Psoas muscle (tissue), 8 donors: ENCODE results near the gene PTPN9. TPM values are rescaled to one million over a fixed set of nuclear protein-coding genes. Genes with fewer than 3 reads are reported as not detected.
"Not testable (repeated sequence)": the region's sequence is repeated elsewhere in the genome, so short reads cannot be mapped to it uniquely, and the experiment has no call there.

Experiments used
- ATAC-seq, 4 donors: fragments of 200-7000 bp; cut with Tn5 transposase; one replicate each; pipeline ENCODE4 v1.9.1; 2020; ENCODE audit warnings: moderate library complexity in 3 of 4, mild to moderate bottlenecking in 2 of 4
- DNase-seq, 2 donors: peaks; one replicate each; pipeline ENCODE4 v3.0.0-alpha.2; 2020
- H3K27ac ChIP-seq: fragments of 200-600 bp; one replicate; pipeline ENCODE4 v1.8.0; 2022
- H3K27me3 ChIP-seq, 3 donors: fragments of 200-600 bp in 1 of 3; one replicate each; pipeline versions ENCODE4 v1.6.1 to v1.8.0; 2013 to 2022; ENCODE audit warnings: low read length in 2 of 3, mild to moderate bottlenecking in 2 of 3, moderate library complexity in 1 of 3; ENCODE audit not compliant: insufficient read depth in 3 of 3
- H3K36me3 ChIP-seq, 2 donors: fragments of 200-600 bp in 1 of 2; one replicate each; pipeline versions ENCODE4 v1.6.1 to v1.8.0; 2013 to 2022; ENCODE audit warnings: low read depth in 1 of 2, mild to moderate bottlenecking in 1 of 2, moderate library complexity in 1 of 2; ENCODE audit not compliant: insufficient read depth in 1 of 2
- H3K4me1 ChIP-seq: fragments of 200-600 bp; one replicate; pipeline ENCODE4 v1.8.0; 2022
- H3K4me3 ChIP-seq: fragments of 200-600 bp; one replicate; pipeline ENCODE4 v1.8.0; 2022; ENCODE audit warnings: mild to moderate bottlenecking
- H3K9me3 ChIP-seq: fragments of 200-600 bp; one replicate; pipeline ENCODE4 v1.8.0; 2022
- CTCF ChIP-seq: fragments of 200-600 bp; IDR thresholded peaks from one replicate; pipeline ENCODE4 v1.8.0; 2022; ENCODE audit warnings: antibody characterized with exemption
- WGBS, 3 donors: extraction: QIAGEN DNeasy Blood & Tissue Kit; methylation state at CpG; one replicate each; pipeline versions ENCODE4 v1.1.6 to v1.1.7; 2013; 5-methylcytosine and 5-hydroxymethylcytosine counted together
- intact Hi-C, 2 donors: fragments of 100-400 bp; cut with DNase I; formaldehyde crosslinking; loops; one replicate each; pipeline versions ENCODE4 v1.11.0 to v1.14.2; 2022
- polyA plus RNA-seq, 3 donors: library from polyadenylated mRNA; stranded (reverse); fragments of 200-250 nt; gene quantifications; one replicate each; pipeline ENCODE4 v1.2.3, GENCODE V29; 2013
- total RNA-seq, 4 donors: library from RNA; stranded (reverse); fragmentation: NEBNext Ultra II Directional in 2 of 4; extraction: Animal tissue kit (Norgen Biotek cat#: 25700) in 2 of 4; gene quantifications; one replicate each; pipeline versions ENCODE4 v1.2.1 to v1.2.4, GENCODE V29; 2021 to 2023
- donor health status: healthy with polysubstance abuse.
- donor health status: DM: no; HTN: no; CAD: no; lungs with moderate emphysema.
- donor health status: Bipolar disorder and iron deficiency.
- donor health status: healthy.
- donor health status: DM: yes; HTN: yes; CAD: no.
- donor health status: DM: no; HTN: no; CAD: no.
- donor health status: DM: no; HTN: no; CAD: no.
- donor health status: DM: yes; HTN: yes; CAD: no.

The PTPN9 gene
- total and polyA plus RNA-seq, 7 donors, result 2.3 to 6.9 (median 5.5) TPM

DNA sequence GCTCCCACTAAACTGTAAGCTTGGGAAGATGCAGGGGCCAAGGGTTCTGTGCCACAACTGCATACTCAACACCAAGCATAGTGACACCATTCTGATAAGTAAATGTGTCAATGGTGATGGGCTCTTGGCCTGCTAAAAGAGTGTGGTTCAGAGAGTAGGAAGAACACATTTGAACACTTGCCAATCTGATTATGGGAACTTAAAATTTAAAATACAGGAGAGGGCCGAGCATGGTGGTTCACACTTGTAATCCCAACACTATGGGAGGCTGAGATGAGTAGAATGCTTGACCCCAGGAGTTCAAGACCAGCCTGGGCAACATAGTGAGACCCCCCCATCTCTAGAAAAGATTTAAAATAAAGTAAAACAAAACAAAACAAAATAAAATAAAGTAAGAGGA, 34.1 kb downstream of the PTPN9 start:
- intact Hi-C loops, result no loop called here
- TF ChIP-seq CTCF, result no peak
- H3K4me3 ChIP-seq, result no peak overlapping the region
- ATAC-seq (no peak), DNase-seq (no peak)
- 61 to 71% (median 68%) methylated on average over 1 of the region's 1 CpG for WGBS, 3 donors
- H3K27me3 ChIP-seq, result no peaks in the 10 kb centered on the region
- H3K27ac ChIP-seq, result no peak overlapping the region
- H3K36me3 ChIP-seq, result no peaks in the 10 kb centered on the region
- peaks cover 12% of the 10 kb centered on the region for H3K4me1 ChIP-seq
- H3K9me3 ChIP-seq, result no peaks in the 10 kb centered on the region

- Histone ChIP-seq H3K36me3 (no peaks in the 10 kb centered on the region), H3K27ac (no peak overlapping the region), H3K27me3 (no peaks in the 10 kb centered on the region), H3K4me1 (peaks cover 12% of the 10 kb centered on the region), H3K9me3 (no peaks in the 10 kb centered on the region), H3K4me3 (no peak overlapping the region)
- DNase-seq, result no peak
- intact Hi-C loops, result no loop called here
- ATAC-seq, result no peak
- no peak for TF ChIP-seq CTCF
- 72 to 77% (median 74%) methylated on average over 2 of the region's 2 CpGs for WGBS, 3 donors
Observed at GRCh38 chr15:75544359-75544758, 34.8 kb downstream of the PTPN9 start.

- 50 to 84% (median 65%) methylated on average over 5 of the region's 6 CpGs for WGBS, 3 donors
- H3K27me3 ChIP-seq, DNase-seq, H3K4me3 ChIP-seq, H3K36me3 ChIP-seq, H3K27ac ChIP-seq, H3K9me3 ChIP-seq, intact Hi-C loops: not testable (repeated sequence)
- peak in 2 of 4 donors; percentile 13 to 68 for ATAC-seq
- peaks cover 12% of the 10 kb centered on the region for H3K4me1 ChIP-seq
Observed at GRCh38 chr15:75542949-75543545, 36.1 kb downstream of the PTPN9 start.

DNA sequence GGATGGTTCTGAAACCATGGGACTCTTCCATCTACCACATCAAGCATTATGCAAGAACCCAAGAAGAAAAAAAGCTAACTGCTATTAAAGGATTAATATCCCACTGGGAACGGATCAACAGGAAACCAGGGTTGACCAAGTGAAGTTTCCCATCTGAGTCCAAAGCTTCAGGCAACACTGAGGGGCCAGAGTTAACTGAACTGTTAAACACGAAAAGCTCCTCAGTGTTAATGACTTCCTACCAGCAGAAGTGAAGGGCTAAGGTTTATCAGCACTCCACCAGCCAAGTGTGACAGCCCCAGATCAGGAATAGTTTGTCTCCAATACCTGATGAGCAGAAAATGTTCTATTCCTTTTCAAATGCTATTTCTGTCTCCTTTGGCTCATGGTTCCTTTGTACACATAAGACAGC, 36.7 kb downstream of the PTPN9 start:
- TF ChIP-seq CTCF, result no peak
- Histone ChIP-seq H3K4me1 (peaks cover 12% of the 10 kb centered on the region), H3K4me3 (no peak overlapping the region), H3K27me3 (no peaks in the 10 kb centered on the region), H3K36me3 (no peaks in the 10 kb centered on the region), H3K27ac (peak overlapping the region; percentile 25), H3K9me3 (no peaks in the 10 kb centered on the region)
- ATAC-seq (peak in 3 of 4 donors; percentile 67 to 88 (median 70)), DNase-seq (no peak)
- intact Hi-C loops, result no loop called here
- WGBS, 3 donors, result 21 to 71% (median 51%) methylated on average over 2 of the region's 2 CpGs

GRCh38 chr15:75538376-75538775, 40.7 kb downstream of the PTPN9 start:
- DNase-seq (no peak), ATAC-seq (no peak)
- Histone ChIP-seq H3K27ac (no peak overlapping the region), H3K4me1 (peaks cover 11% of the 10 kb centered on the region), H3K9me3 (no peaks in the 10 kb centered on the region), H3K36me3 (no peaks in the 10 kb centered on the region), H3K4me3 (no peak overlapping the region), H3K27me3 (no peaks in the 10 kb centered on the region)
- intact Hi-C loops, result no loop called here
- no peak for TF ChIP-seq CTCF
- 92% methylated on average over 7 of the region's 7 CpGs for WGBS, 3 donors
